MM.1S (cell line): ENCODE results near the gene VPS35L.

Source experiments
- DNase-seq: peaks from one replicate; pipeline ENCODE4 v3.0.0-alpha.2; 2015
- H2AFZ ChIP-seq: fragments of 300-600 bp; sonication (generic); 2 replicates; pipeline ENCODE4 v1.6.0; 2016; ENCODE audit warnings: antibody characterized with exemption, low read length
- H3F3A ChIP-seq: fragments of 300-600 bp; sonication (generic); 2 replicates; pipeline ENCODE4 v1.6.1; 2016; ENCODE audit warnings: mild to moderate bottlenecking, antibody characterized with exemption, low read length, moderate library complexity, mixed read lengths; ENCODE audit not compliant: insufficient read depth
- H3K27ac ChIP-seq: fragments of 300-600 bp; sonication (generic); 2 replicates; pipeline ENCODE4 v1.5.1; 2016; ENCODE audit warnings: mild to moderate bottlenecking, low read length
- H3K27me3 ChIP-seq: fragments of 300-600 bp; sonication (generic); replicated peaks from 2 replicates; pipeline ENCODE4 v1.6.0; 2016; ENCODE audit warnings: low read length; ENCODE audit not compliant: insufficient read depth
- H3K36me3 ChIP-seq: fragments of 300-600 bp; sonication (generic); replicated peaks from 2 replicates; pipeline ENCODE4 v1.6.1; 2016; ENCODE audit warnings: mild to moderate bottlenecking, low read length, mixed read lengths; ENCODE audit not compliant: insufficient read depth
- H3K4me1 ChIP-seq: fragments of 300-600 bp; sonication (generic); 2 replicates; pipeline ENCODE4 v1.6.1; 2016; ENCODE audit warnings: low read length, mixed read lengths
- H3K4me2 ChIP-seq: fragments of 300-600 bp; sonication (generic); 2 replicates; pipeline ENCODE4 v1.6.0; 2016; ENCODE audit warnings: low read depth, low read length
- H3K4me3 ChIP-seq: fragments of 300-600 bp; sonication (generic); 2 replicates; pipeline ENCODE4 v1.5.1; 2016; ENCODE audit warnings: low read length, mixed read lengths
- H3K79me2 ChIP-seq: fragments of 300-600 bp; sonication (generic); 2 replicates; pipeline ENCODE4 v1.6.1; 2016; ENCODE audit warnings: mixed run types, low read length, mixed read lengths
- H3K9ac ChIP-seq: fragments of 300-600 bp; sonication (generic); 2 replicates; pipeline ENCODE4 v1.6.1; 2016; ENCODE audit warnings: low read length, mixed read lengths
- H3K9me2 ChIP-seq: fragments of 300-600 bp; sonication (generic); replicated peaks from 2 replicates; pipeline ENCODE4 v1.6.1; 2016; ENCODE audit warnings: mild to moderate bottlenecking, low read length, mixed read lengths; ENCODE audit not compliant: insufficient read depth
- H3K9me3 ChIP-seq: fragments of 300-600 bp; sonication (generic); replicated peaks from 2 replicates; pipeline ENCODE4 v1.6.1; 2016; ENCODE audit warnings: mild to moderate bottlenecking, low read length, mixed read lengths; ENCODE audit not compliant: insufficient read depth
- H4K20me1 ChIP-seq: fragments of 300-600 bp; sonication (generic); 2 replicates; pipeline ENCODE4 v1.6.1; 2016; ENCODE audit warnings: mild to moderate bottlenecking, low read length, moderate library complexity, mixed read lengths; ENCODE audit not compliant: insufficient read depth
- CTCF ChIP-seq: fragments of 300-600 bp; sonication (generic); IDR thresholded peaks from 2 replicates; pipeline ENCODE4 v1.5.1; 2016; ENCODE audit warnings: antibody characterized with exemption, low read length, mixed read lengths
- EZH2 ChIP-seq: fragments of 300-600 bp; sonication (generic); optimal IDR thresholded peaks from 2 replicates; pipeline ENCODE3; 2017; ENCODE audit warnings: low read depth, mild to moderate bottlenecking, antibody characterized with exemption, low read length, mixed read lengths
- EZH2phosphoT487 ChIP-seq: fragments of 300-600 bp; sonication (generic); IDR thresholded peaks from 2 replicates; pipeline ENCODE4 v1.6.1; 2018; ENCODE audit warnings: antibody characterized with exemption, low read length

Gene VPS35L

DNA sequence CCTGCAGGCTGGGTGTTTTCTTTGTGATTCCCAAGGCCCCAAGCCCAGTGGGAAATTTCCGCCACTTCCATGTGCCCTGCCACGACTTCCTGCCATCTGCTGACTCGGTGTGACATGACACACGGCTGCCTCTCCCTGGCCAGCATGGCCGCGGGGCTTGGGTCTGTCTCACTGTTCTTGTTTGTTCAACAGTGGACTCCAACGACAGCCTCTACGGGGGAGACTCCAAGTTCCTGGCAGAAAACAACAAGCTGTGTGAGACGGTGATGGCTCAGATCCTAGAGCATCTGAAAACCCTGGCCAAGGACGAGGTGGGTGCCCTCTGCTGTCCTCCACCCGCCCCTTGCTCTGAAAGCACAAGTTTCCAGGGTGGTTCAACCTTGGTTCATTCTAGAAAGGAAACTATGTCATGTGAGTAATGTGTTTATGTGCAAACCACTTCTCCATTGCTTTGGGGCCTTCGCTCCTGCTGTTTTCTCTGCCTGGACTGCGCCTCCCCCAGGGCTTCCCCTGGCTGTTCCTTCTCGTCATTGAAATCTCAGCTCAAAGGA is 135.7 kb downstream of the VPS35L start:
- Histone ChIP-seq H3K27ac (no peak overlapping the region), H3K4me3 (no peak overlapping the region), H3K9me3 (no peaks in the 10 kb centered on the region), H4K20me1 (no peaks in the 10 kb centered on the region), H3K4me1 (0 out of 2 replicates have a peak, but pooled peaks cover 4% of the 10 kb centered on the region), H3K9ac (no peak overlapping the region), H3K27me3 (no peaks in the 10 kb centered on the region), H3F3A (no peaks in the 10 kb centered on the region), H3K36me3 (no peaks in the 10 kb centered on the region), H3K9me2 (no peaks in the 10 kb centered on the region), H3K4me2 (no peak overlapping the region), H3K79me2 (no peaks in the 10 kb centered on the region), H2AFZ (no peak overlapping the region)
- TF ChIP-seq EZH2 = no peak
- no peak for TF ChIP-seq EZH2phosphoT487
- TF ChIP-seq CTCF = no peak
- DNase-seq = no peak

GRCh38 chr16:19694989-19695388 is 139.5 kb downstream of the VPS35L start:
- no peak overlapping the region for H3K4me2 ChIP-seq
- no peaks in the 10 kb centered on the region for H3K4me1 ChIP-seq
- TF ChIP-seq EZH2 = no peak
- no peak for TF ChIP-seq CTCF
- TF ChIP-seq EZH2phosphoT487 = no peak
- H3K27ac ChIP-seq = no peak overlapping the region
- H3K79me2 ChIP-seq = no peaks in the 10 kb centered on the region
- H3F3A ChIP-seq = no peaks in the 10 kb centered on the region
- H4K20me1 ChIP-seq = no peaks in the 10 kb centered on the region
- no peak for DNase-seq
- no peak overlapping the region for H3K9ac ChIP-seq
- H3K9me3 ChIP-seq = no peaks in the 10 kb centered on the region
- H3K4me3 ChIP-seq = no peak overlapping the region
- no peak overlapping the region for H2AFZ ChIP-seq
- no peaks in the 10 kb centered on the region for H3K27me3 ChIP-seq
- no peaks in the 10 kb centered on the region for H3K36me3 ChIP-seq
- no peaks in the 10 kb centered on the region for H3K9me2 ChIP-seq

DNA sequence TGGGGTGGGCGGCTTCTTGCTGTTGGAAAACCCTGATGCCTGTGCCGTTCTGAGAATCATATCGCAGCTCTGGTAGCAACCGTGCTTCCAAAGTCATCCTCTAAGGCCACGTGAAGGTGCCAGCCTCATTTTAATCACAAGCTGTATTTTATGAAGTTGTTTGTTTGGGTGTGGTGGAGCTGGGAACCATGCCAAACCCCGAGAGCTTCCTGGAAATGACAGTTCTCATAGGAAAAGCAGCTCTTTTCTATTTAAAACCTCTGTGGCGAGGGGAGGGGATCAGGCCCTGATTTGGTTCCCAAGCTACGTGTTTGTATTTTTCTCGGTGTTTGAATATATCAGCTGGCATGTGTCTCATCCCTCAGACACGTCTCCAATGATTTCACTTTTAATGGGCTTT is 140.8 kb downstream of the VPS35L start:
- TF ChIP-seq CTCF = no peak
- no peak for TF ChIP-seq EZH2phosphoT487
- TF ChIP-seq EZH2 = no peak
- H3K9me2 ChIP-seq = no peaks in the 10 kb centered on the region
- H3K9ac ChIP-seq = no peak overlapping the region
- no peak overlapping the region for H2AFZ ChIP-seq
- no peaks in the 10 kb centered on the region for H3K9me3 ChIP-seq
- H3F3A ChIP-seq = no peaks in the 10 kb centered on the region
- DNase-seq = no peak
- no peak overlapping the region for H3K27ac ChIP-seq
- no peaks in the 10 kb centered on the region for H3K27me3 ChIP-seq
- H3K36me3 ChIP-seq = no peaks in the 10 kb centered on the region
- no peaks in the 10 kb centered on the region for H3K79me2 ChIP-seq
- H4K20me1 ChIP-seq = no peaks in the 10 kb centered on the region
- H3K4me2 ChIP-seq = no peak overlapping the region
- no peak overlapping the region for H3K4me3 ChIP-seq
- no peaks in the 10 kb centered on the region for H3K4me1 ChIP-seq
